Stimulated activated CD8-positive, alpha-beta memory T cell treated with anti-CD3 and anti-CD28 coated beads, Interleukin-7, amount 100 ng/mL, for 1 hour (primary cell): Measurements from ENCODE around the gene LRFN2.

ENCODE experiments used
- DNase-seq, 2 donors: peaks; one replicate each; pipeline ENCODE4 v3.0.0-alpha.2; 2020; ENCODE audit warnings: low read depth in 2 of 2

Gene LRFN2

DNA sequence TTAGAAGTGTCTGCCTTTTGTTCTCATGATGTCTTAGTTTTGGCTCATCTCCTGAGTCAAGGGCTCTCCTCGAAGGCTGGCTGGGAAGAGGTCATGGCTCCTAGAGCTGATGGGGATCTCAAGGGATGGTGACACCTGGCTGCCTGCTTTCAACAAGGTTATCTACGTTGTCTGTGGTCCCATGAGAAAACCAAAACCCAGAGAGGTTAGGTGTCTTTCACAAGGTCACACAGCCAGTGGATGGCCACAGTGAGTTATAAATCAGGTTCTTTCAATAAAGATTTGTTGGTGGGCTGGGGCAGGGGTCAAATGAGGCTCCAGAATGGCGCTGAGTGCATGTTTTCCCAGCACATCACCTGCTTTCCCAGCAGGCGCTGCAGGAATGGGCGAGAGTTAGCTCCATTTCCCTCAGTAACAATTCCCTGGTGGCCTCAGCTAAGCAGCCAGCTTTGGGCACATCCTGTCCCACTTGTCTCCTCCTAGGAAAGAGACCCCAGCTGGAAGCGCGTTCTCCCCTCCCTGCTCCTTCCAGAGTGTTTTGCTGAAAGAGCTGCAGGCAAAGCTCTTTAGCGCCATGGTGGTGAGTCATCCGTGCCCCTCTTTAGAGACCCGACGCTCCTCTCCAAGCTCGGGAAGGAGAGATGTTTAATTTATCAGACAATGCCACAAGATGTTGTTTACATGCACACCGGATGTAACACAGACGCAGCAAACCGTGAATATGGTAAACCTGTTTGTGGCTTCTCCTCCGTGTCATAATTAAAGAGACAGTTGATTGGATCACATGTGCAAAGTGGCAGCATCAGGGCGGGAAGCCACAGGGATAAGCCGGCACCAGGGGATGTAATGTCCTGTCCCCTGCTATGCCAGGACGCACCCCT is 109.7 kb downstream of the LRFN2 start:
- peak; percentile 3 to 7 for DNase-seq

DNA sequence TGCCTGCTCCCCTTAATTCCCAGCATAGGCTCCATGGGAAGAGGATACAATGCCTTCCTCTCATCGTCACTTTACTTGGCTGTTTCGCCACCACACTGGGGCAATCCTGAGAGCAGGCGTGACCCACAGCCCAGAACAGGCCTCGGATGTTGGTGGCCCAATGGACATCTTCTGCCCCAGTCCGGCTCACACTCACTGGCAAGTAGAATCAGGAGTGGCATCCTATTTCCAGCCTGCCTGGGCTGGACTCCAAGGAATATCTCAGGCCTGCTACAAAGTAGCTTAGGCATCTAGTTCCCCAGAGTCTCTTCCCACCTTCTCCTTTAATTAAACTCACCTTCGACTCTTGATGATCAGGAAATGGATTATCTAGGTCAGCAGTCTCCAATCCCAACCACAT is 110.5 kb downstream of the LRFN2 start:
- no peak for DNase-seq

DNA sequence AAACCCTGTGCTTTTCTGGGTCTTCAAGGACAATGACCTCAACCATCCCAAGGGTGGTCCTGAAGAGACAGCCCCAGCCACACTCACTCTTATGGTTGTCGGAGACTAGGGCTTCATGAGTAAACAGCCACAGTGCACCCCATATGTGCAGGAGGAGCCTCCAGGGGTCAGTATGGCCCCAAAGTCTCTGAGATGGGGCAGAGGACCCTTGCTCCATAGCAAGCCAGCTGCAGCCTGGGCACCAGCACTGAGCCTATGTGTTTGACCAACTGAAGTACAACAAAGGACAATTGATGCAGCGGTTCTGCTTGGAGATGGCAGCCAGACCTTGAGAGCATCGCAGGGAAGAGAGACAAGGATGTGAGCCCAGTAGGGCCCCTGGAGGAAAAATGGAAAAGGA is 112.2 kb downstream of the LRFN2 start:
- no peak for DNase-seq

DNA sequence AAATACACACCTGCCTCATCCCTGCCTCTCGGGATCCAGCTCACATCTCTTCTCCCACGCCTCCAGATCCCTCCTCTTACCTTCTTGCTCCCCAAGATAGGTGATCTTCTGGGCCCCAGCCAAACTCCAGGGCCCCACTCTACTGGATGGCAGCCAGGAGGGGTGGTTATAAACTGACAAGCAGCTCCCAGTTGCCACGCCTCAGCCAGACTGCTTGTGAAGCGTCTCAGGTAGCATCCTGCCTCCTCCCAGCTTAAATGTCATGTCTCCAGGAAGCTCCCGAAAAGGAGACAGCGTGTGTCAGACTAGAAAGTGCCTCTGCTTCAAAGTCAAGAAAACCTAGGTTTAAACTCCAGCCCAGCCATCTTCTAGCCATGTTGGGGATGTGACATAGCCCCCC is 114.1 kb downstream of the LRFN2 start:
- DNase-seq, result no peak

DNA sequence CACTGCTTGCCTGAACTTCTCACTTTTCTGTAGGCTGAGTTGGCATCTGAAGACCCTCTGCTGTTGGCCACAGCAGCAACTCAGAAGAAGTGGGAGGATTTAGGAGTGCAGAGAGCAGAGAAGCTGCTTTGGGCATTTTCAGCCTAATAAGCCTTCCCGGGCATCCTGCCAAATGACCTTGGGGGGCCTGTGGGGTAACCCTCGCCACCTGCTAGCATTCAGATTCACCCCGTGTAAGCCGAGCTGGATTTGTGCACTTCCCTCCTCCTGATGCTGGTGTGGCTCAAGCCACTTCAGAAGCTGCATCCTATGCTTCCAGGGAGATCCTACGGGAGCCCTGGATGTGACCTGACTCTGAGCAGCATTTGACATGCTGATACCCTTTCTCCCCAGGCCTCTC is 114.8 kb downstream of the LRFN2 start:
- no peak for DNase-seq

DNA sequence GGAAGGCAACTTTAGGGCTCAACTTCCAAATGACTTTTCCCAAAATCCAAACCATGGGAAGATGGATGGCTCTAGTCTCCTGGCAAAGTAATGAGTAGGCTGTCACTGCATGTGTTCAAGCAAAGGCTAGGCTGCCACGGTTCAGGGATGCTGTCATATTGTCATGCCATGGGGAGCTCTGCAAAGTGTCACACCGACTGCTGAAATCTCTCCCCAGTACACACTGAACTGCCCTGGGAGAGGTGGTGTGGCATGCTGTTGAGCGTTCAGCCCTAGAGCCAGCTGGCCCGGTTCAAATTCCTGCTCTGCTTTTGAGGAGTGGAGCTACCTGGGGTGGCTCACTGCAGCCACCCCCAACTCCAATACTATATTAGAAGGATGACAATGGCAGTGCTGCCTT is 115.9 kb downstream of the LRFN2 start:
- DNase-seq, result no peak

DNA sequence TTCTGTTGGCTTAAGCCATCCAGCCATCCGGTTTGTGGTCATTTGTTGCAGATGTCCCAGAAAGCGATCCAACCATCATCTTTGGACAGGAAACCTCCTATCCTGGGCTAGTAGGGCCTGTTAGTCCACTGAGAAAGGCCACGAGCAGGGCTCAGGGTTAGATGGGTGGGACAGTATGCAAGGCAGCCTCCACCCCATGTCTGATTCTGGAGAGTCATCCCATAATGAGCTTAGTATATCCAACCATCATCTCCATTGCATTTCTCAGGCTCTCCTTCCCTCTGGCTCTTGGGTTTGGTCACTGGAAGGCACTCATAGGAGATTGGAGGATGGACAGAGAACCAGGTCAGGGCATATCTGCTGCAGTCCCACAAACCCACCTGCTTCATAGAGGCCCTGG is 117.8 kb downstream of the LRFN2 start:
- DNase-seq, result no peak

DNA sequence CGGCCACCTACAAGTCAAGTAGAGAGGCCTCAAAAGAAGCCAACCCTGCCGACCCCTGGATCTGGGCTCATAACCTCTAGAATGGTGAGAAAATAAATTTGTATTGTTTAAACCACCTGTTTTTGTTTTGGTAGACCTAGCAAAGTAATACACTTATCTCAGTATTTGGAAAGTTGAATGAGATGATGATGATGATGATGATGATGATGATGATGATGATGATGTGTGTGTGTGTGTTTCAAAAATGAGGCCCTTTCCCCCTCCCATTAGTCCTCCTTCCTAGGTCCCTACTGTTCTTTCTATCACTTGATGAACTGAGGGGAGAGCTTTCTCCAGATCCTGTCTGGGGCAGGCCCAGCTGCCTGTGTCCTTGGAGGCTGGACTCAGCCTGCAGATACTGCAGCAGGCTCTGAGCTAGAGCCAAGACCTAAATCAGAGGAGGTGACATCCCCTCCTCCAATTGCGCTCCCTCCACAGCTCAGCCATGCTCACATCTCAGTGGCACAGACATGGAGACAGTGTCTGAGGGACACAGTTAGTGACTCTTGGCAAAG is 120.1 kb downstream of the LRFN2 start:
- no peak for DNase-seq

DNA sequence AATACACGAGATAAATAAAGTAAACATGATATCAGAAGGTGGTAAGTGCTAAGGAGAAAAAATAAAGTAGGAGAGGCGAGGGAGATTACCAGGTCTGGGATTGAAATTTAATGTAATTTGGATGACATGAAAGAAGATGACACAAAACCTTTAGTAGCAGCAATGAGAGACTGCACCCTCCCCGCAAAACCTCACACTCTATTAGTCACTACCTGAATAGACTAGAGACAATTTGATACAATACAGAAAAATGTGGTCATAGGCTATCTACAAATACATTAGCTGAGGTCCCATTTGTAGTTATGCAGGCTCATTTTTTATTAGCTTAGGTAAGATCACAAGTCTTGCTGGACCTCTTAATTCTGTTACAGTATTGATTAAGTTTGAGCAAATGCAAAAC is 125.5 kb downstream of the LRFN2 start:
- DNase-seq, result no peak

DNA sequence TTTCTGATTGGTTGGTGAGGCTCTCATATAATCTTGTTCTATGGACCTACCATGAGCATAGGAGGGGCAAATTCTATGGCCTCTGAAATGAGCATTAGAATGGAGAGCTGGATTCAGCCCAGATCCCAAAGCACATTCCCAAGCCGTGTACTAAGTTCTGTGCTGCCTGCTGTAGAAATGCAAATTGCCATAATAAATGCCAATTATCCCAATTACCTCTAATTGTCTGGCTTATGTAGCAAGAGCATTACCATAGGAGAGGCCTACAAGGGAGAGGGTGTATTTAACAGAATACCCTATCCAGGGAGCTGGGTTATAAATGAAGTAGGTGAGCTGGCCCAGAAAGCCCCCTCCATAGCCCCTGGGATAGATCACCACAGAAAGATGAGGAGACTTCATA is 126.8 kb downstream of the LRFN2 start:
- no peak for DNase-seq

DNA sequence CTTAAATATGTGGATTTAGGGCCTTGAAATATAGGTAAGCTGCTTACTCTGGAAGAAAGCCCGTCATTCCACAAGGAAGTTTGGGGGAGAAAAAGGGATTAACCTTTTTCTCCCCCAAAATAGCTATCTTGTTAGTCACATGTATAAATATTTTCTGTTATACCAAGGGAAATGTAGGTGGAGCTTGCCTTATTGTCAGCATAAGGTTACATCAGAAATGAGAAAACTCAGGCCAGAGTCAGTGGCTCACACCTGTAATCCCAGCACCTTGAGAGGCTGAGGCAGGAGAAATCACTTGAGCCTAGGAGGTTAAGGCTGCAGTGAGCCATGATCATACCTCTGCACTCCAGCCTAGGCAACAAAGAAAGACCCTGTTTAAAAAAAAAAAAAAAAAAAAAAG is 129.9 kb downstream of the LRFN2 start:
- no peak for DNase-seq

DNA sequence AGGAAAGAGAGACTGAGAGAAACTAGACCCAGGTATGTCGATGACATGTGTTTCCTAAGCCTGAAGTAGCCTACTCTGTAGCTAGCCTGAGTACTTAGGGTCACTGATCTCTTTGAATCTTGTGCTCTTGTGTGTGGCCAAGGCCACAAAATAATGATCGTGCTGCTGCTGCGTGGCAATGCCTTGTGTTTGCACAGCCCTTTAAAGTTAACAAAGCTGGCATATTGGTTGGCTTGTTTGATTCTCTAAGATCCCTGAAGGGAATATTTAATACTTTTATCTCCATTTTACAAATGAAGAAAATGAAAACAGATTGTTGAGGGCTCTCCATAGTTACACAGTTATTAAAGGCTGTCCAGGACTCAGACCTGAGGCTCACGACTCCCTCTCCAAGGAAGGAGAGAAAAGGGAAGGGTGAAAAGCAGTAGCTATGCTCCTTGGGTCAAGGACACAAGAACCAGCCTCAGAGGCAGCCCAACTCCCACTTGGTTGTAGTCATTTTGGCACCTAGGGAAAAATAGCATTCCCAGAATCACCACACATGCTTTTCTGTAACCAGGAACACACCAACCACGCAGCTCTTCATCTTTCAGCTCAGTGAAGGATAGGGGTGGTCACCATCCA is 130.7 kb downstream of the LRFN2 start:
- no peak for DNase-seq

DNA sequence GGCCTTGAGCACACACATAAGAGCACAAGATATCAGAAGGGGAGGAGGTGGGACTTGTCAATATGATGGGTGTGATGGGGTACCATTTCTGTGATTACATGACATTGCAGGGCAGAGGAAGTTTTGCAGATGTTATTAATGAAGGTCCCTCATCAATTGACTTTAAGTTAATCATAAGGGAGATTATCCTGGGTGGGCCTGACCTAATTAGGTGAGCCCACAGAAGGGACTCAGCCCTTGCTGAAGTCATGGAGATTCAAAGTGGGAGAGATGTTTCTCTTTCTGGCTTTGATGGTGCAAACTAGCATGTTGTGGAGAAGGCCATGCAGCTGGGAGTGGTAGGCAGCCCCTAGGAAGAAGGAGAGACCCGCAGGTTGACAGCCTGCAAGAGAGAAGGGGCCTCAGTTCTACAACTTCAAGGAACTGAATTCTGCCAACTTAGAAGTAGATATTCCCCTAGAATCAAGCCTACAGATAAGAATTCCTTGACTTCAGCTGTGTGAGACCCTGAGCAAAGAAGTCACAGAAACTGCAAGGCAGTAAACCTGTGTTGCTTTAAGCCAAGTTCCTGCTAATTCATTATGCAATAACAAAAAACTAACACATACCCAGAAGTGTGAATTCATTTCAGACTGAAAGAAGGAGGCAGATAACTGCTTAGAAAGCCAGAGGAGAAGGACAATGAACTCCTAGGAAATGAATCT is 131.3 kb downstream of the LRFN2 start:
- no peak for DNase-seq

DNA sequence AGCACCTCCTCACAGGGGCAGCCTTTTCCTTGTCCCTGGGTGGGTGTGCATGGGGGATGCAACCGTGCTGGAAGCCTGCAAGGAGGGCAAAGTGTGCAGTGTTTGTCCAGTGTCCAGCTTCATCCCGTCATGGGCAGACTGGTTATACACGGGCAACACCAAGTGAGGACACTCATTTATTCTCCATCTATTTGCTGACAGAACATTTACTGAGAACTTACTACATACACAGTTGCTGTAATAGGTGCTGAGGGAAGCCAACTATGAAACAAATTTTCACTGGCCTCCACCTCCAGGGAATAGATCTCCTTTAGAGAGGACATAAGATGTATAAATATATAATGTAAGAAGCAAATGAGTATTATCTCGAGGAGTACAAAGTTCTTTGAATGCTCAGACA is 136.7 kb downstream of the LRFN2 start:
- no peak for DNase-seq

DNA sequence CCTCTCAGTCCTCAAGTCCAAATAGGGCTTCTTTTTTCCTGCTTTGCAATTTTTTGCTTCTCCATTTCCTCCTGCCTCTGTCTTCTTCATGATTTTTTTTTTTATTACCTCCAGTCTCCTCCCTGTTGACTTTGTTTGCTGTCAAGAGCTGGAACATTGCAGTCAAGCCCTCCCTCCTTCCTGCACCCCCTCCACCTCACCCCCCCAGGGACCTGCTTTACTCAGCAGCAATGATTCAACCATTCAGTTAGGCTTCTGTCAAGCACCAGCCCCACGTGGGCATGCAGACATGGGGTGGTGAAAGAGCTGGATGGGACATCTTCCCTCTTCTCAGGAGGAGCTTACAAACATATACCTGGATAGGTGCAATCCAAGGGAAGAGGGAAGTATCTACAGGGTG is 142.4 kb downstream of the LRFN2 start:
- DNase-seq, result no peak

DNA sequence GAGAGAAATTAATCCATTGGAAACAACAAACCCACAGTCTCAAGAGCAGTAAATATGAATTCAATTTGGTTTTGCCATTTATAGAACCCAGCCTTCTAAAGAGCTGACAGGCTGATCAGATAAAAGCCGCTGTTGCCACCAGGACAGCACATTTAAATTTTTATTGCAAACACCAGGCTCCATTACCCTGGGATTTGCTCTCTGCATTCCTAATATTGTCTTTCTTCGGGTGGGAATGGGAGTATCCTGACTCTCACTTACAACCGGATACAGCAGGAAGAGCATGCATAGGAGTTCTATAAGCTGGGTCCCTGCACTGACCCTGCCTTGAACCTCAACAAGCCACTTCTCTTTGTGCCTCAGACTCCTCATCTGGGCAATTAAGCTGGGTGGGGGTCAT is 142.9 kb downstream of the LRFN2 start:
- no peak for DNase-seq

DNA sequence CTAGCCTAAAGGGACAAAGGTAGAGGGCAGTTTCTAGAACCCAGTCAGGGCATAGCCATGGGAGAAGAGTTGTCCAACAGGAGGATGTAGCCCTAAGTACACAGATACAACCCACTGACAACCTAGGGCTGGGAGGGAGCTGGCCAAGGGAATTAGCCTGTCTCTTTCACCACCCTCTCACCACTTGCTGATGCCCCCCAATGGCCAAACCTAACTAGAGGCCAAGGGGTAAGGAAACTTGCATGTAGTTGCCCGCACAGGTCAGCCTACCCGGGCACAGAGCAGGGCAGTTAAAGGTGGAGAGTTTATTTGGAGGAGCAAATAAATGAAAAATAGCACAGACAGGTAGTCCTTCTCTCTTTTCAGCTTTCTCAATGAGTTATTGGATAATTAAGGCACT is 143.3 kb downstream of the LRFN2 start:
- DNase-seq, result no peak

DNA sequence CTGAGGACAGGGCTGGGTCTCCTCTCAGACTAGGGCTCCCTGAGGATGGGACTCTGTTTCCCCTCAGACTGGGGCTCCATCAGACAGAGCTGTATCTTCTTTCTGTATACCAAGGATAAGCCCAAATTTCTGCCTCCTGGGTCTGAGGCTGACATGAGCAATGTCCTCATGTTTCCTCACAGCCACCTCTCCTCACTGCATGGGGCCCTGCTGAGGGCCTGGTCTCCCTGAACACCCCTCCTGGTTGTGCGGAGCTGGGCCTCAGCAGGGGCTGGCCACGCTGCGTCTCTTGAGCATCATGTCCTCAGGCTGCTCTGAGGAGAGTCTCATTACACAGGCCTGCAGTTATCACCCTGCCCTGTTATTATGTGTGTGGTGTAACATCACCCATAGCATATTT is 144.6 kb downstream of the LRFN2 start:
- no peak for DNase-seq

DNA sequence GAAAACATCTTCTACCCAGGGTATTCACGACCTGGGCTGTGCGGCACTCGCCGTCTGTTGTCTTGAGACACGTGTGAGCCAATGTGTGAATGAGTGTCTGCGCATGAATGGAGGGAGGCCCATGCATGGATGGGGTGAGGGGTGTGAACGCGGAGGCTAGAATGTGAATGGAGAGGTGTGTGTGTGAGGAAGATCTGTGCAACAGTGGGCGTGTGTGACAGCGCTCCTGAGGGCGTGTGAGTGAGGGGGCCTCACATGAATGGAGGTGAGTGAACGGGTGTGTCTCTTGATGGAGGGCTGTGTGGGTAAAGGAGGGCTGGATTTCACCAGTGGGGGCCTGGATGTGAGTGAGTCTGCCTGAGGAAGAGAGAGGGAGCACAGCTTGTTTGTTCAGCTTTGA is 146.0 kb downstream of the LRFN2 start:
- no peak for DNase-seq

DNA sequence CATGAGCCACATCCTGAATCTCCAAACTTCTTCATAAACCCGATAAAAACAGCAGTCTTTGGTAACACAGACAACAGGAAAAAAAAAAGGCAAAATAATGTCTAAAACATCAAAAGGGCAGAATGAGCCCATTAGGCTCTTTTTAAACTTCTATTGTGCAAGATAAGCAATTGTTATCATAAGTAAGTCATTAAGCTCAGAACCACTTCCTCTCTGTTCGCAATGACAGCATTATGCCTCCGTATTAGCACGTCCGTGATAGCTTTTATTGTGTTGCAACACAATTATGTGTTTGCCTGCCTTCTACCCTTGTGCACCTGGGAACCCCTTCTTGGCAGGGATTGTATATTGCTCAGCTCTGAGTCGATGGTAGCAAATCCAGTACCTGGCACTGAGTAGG is 147.1 kb downstream of the LRFN2 start:
- no peak for DNase-seq

DNA sequence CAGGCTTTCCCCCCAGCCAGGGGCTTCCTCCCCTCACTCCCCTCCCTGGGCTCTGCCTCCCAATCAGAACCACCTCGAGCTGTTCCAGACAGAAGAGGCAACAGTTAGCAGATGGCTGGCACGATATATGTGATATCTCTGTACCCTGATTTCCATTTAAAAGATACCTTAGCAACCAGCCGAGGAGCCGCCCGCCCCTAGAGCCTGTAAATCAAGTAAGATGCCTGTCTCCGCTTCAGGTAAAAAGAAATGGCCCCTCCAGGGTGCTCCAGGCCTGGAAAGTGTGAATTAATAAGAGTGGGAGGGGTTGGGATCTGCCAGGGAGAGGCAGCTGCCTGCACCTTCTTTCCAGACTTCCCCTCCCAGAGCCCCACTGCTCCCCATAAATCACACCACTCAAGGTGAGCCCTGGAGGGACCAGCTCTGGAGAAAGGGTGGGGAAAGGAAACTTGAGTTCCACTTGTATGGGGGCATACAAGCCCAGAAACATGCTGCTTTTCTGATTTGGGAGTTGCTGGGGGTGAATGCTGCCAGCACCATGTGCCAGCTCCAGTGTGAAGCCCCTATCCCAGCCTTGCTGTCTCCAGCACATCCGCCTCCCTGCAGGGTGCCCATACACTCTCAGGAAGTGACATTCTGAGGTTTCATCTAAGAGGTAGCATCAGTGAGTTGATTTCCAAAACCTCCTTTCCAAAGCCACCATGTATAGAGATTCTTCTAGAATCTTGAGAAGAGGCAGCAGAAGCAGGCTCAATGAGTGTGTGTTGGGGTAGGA is 148.0 kb downstream of the LRFN2 start:
- DNase-seq, result no peak
